Erythroblast (primary cell): ENCODE data around the gene P2RY6.

Experiments used
- DNase-seq, 2 experiments: peaks; one replicate each; lab custom pipeline; 2025; lab: John Stamatoyannopoulos, UW
- GATA1 ChIP-seq: IDR thresholded peaks from 2 replicates; pipeline ENCODE4 v1.6.1; 2011; ENCODE audit warnings: low read depth, mild to moderate bottlenecking, control low read depth, low read length, moderate library complexity
- POLR2A ChIP-seq: IDR thresholded peaks from 2 replicates; pipeline ENCODE4 v1.6.1; 2011; ENCODE audit warnings: mild to moderate bottlenecking, low read length

The P2RY6 gene

DNA sequence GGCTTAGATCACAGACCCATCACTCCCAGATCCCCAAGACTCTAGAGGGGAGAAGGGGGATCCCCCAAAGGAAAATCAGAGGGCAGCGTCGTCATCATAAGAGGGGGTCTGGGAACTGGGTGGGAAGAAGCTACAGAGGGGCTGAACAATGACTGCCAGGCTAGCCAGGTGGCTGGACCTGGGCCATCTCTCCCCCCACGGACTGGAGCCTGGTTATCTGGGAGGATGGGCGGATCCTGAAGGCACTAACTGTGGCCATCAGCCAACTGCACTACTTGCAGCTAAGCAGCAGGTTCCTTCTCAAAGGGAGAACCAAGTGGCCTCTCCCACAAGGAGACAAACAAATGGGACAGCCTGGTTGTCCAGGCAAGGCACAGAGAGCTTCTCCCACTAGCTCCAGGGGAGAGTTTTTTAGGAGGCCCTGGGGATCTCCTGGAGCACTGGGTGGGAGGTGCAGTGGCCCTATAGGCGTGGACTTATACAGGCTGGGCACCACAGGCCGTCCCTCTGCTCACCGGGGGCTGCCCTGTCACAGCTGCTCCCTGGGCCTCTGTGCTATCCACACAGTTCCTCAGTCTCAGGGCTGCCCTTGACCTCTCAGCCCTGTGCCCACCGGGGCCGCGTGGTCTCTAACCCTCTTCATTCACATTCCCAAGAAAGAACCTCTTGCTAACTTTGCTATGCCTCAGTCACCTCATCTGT is 15.4 kb downstream of the P2RY6 start:
- TF ChIP-seq GATA1: no peak
- no peak for TF ChIP-seq POLR2A
- peak; percentile 50 to 52 for DNase-seq

- TF ChIP-seq POLR2A: no peak
- TF ChIP-seq GATA1: no peak
- no peak for DNase-seq
These were observed 16.2 kb downstream of the P2RY6 start for GRCh38 chr11:73288192-73288872.

DNA sequence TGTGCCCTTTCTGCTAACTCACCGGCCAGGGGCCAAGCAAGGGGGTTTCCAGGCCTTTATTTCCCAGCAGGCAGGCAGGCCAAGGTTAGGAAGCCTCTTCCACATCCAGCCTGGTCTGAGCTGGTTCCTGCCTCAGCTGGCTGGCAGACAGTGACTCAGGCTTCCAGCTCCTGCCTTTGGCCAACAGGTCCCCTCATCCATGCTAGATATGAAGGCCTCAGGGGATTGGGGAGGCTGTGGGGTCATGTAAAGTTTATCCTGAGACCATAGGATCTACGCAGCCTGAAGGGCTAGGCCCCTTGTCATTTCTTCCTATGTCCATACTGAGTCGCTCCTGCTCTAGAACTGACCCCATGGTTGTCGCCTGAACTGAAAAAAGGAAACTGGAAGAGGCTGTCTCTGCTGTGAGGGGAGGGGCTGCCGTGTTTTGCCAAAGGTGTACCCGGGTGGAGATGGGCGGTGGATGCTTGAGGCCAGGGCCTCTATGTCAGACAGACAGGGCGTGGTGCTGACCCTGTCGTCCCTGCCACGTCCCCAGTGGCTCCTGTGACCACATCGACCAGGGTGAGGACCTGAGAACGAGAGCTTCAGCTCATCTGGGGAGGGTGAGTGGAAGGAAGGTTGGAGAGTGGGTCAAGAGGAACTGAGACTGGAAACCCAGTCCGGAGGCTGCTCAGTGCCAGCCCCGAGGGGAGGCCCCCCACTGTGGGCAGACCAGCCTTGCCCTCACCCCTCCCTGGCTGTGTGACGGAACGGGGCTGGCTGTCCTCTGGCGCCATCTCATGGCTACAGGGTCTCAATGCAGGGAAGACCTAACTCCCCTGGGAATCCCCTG is 17.0 kb downstream of the P2RY6 start:
- TF ChIP-seq GATA1: no peak
- TF ChIP-seq POLR2A: no peak
- peak; percentile 46 to 70 for DNase-seq

GRCh38 chr11:73290536-73290935 is 18.4 kb downstream of the P2RY6 start:
- DNase-seq: no peak
- TF ChIP-seq POLR2A (no peak), GATA1 (no peak)

- TF ChIP-seq POLR2A (no peak), GATA1 (no peak)
- no peak for DNase-seq
These were observed 19.1 kb downstream of the P2RY6 start for GRCh38 chr11:73291196-73291595.

DNA sequence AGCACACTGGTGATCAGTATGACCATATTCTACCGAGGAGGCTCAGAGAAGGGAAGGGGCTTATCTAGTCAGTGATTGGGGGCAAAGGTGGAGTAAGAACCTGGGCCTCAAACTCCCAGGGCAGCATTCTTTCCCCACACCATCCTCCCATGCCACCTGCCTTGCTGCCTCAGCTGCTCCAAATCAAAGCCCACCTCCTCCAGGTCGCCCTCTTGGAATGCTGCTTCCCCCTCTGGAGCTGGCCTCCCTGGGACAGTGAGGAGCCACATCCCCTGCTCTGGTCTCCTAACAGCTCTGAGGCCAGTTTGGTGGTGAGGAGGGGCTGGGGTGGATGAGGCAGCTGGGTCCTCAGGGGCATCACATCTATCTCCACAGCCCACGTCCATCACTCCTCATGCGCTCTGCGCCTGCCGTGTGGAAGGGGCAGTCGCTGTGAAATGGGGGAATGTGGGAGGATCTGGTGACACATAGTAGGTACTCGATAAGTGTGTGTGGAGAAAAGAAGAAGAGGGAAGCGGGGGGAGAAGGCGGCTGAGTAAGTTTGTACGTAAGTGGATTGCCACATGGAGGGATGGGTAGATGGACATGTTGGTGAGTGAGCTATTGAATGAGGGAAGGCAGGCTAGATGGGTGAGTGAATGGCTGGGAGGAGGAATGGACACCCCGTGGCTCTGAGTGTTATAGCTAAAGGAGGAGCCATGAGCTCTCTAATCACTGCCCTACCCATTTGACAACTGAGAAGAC is 19.8 kb downstream of the P2RY6 start:
- DNase-seq: no peak
- no peak for TF ChIP-seq GATA1
- TF ChIP-seq POLR2A: no peak

DNA sequence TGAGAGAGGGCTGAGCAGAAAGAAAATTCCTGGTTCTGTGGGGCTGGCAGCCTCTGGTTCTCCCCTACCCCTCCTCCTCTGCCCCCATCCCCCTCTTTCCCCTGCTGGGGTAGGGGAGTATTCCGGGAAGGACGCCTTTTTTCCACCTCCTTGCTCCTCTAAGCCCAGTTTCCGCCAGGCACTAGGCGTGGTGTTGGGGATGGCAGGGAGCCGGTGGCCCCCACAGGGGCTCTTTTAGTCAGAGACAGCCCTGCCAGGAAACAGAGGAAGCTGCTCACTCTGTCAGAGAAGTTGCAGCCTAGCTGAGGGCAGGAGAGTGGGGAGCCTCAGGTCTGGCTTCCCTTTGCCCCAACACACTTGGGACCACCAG is 20.4 kb downstream of the P2RY6 start:
- no peak for DNase-seq
- TF ChIP-seq GATA1: no peak

DNA sequence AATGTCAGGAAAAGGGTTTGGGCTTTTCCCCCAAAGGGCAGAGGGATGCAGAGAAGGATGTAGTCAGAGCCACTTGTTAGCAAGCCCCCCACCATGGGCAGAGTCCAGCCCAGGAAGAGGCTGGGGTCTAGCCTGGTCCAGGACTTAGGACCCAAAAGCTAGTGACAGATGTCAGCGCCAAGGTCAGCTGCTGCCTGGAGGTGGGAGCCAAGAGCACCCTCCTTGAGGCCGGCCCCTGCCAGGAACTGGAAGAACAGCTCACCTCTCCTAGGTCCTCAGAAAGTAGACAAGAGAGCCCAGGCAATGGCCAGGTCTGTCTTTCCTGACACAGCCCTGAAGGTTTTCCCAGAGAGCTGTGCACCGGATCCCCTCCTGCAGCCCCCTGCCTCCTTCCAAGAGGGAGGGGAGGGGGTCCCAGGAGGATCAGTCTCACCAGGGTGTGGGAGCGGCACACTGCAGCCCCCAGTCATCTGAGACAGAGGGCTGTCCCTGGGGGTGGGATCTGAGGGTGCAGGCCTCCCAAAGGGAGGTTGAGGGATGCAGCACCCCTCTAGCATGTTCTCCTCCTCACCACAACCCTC is 21.3 kb downstream of the P2RY6 start:
- TF ChIP-seq GATA1: no peak
- TF ChIP-seq POLR2A: no peak

GRCh38 chr11:73294604-73295003 is 22.5 kb downstream of the P2RY6 start:
- TF ChIP-seq GATA1: no peak
- no peak for TF ChIP-seq POLR2A
- DNase-seq: no peak

More for the DNA sequence above, 21.3 kb downstream of the P2RY6 start:
- DNase-seq: no peak

DNA sequence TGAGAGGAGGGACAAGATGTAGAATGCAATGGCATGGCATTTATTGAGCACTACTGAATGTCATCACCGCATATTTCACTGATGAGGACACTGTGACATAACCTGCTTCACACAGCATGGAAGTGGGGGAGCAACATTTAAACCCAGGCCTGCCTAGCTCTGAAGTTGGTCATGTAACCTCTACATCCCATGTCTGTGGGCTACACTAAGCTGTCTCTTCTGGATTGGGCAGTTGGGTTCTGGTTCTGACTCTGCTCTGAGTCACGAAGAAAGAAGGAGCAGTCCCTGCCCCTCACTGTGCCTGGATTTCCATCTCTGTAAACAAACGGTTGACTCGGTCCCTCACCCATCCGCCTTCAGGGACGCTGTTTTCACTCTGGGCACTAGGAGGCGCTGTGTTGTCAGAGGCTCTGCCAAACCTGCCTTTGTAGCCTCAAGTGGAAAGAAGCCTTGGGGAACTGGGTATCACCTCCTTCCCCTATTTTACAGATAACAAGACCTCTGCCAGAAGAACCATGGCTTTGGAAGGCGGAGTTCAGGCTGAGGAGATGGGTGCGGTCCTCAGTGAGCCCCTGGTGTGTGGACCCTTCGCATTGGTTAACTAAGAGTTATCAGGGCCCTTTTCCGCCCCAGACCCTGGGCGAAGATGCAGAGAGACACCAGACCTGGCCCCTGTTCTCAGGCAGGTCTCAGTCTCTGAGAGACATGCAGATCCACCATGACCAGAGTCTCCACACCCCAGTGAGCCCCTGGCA is 23.3 kb downstream of the P2RY6 start:
- TF ChIP-seq GATA1 (no peak), POLR2A (no peak)
- peak; percentile 60 to 77 for DNase-seq

GRCh38 chr11:73295996-73296318 is 23.8 kb downstream of the P2RY6 start:
- DNase-seq: no peak

GRCh38 chr11:73296501-73297230 is 24.5 kb downstream of the P2RY6 start:
- no peak for DNase-seq
- no peak for TF ChIP-seq GATA1
- TF ChIP-seq POLR2A: no peak

More at GRCh38 chr11:73295996-73296318, 23.8 kb downstream of the P2RY6 start:
- no peak for TF ChIP-seq POLR2A
- TF ChIP-seq GATA1: no peak
